Posterior vena cava (tissue), 2 donors: ENCODE data around the gene COLQ. TPM values are rescaled to one million over a fixed set of nuclear protein-coding genes. Genes with fewer than 3 reads are reported as not detected.
"Not testable (repeated sequence)": the region's sequence is repeated elsewhere in the genome, so short reads cannot be mapped to it uniquely, and the experiment has no call there.

ENCODE experiments used
- DNase-seq: peaks from one replicate; pipeline ENCODE4 v3.0.0-alpha.2; 2020; ENCODE audit warnings: low spot score
- intact Hi-C, 2 donors: fragments of 100-400 bp; cut with DNase I; formaldehyde crosslinking; loops; one replicate each; pipeline versions ENCODE4 v1.14.1 to v1.14.2; 2022 to 2023
- total RNA-seq, 2 donors: library from RNA; stranded (reverse); fragmentation: NEBNext Ultra II Directional; extraction: Animal tissue kit (Norgen Biotek cat#: 25700); gene quantifications; one replicate each; pipeline ENCODE4 v1.2.1, GENCODE V29; 2021
- donor health status: DM: yes; HTN: yes; CAD: no.
- donor health status: DM: yes; HTN: yes; CAD: no.

Gene COLQ
- total RNA-seq, 2 donors from 2014 or later: 2.2 to 2.8 TPM

DNA sequence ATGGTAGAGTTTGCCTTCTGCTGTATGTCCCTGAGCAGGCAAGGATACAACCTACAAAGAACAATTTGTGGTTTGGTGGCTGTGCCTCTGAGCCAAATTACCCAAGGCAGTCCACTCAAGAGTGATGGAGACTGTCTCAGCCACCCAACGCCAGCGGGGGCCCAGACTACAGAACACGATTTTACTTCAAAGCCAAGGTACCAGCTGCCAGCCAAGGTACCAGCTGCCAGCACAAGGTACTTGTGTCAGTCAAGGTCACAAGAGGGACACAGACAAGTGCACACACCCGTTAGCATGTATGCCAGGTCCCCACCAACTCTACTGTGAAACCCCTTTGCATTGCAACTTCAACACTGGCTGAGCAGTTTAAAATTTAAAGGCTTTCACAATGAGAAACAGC is 23.5 kb downstream of the COLQ start:
- intact Hi-C loops: no loop called here

DNA sequence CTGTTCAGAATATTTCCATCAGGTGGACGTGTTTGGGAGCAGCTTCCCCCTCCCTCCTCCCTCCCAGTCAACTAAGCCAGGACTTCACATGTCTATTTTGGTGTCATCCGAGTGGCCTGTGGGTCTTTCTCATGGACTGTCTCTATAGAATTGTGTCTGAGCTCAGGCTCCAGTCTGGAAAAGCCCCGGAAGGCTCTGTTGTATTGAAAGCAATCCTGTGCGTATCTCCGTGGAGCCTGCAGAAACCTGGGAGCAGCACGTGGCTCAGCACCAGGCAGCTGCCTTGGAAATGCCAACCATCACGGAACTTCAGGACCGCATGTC is 25.2 kb downstream of the COLQ start:
- intact Hi-C loops: no loop called here
- no peak for DNase-seq

More for the DNA sequence above, 23.5 kb downstream of the COLQ start:
- no peak for DNase-seq

- intact Hi-C loops: no loop called here
- DNase-seq: no peak
Observed at GRCh38 chr3:15495461-15496340, 25.8 kb downstream of the COLQ start.

GRCh38 chr3:15493436-15493835 is 28.1 kb downstream of the COLQ start:
- no peak for DNase-seq
- intact Hi-C loops: no loop called here

DNA sequence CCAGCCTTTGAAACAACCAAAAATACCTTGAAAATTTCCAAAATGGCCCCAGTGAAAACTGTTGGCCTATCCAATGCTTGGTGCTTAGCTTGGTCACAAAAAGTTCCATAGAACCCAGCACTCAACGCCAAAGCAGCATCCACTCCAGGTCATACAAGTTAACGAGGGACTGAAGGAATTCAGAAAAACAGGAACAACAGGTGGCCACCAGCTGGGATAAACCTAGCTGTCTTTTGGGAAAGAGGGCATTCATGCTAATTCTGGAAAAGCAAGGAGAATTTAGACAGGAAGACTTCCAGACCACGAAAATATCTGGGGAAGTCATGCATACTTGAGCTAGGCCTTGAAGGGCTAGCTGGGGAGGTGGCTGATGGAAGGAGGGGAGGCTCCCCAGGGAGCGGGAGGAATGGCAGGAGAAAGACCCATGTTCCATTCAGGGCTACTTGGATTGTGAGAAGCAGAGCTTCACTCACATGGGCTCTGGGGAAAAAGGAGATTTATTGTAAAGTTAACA is 28.6 kb downstream of the COLQ start:
- DNase-seq: no peak
- intact Hi-C loops: no loop called here

GRCh38 chr3:15491143-15491542 is 30.4 kb downstream of the COLQ start:
- no peak for DNase-seq
- intact Hi-C loops: no loop called here

- intact Hi-C loops: no loop called here
- DNase-seq: no peak
Observed at GRCh38 chr3:15490158-15490557, 31.3 kb downstream of the COLQ start.

- intact Hi-C loops: no loop called here
- DNase-seq: no peak
Observed at GRCh38 chr3:15488002-15488401, 33.5 kb downstream of the COLQ start.

- intact Hi-C loops: no loop called here
- no peak for DNase-seq
Observed at GRCh38 chr3:15486979-15487378, 34.5 kb downstream of the COLQ start.

DNA sequence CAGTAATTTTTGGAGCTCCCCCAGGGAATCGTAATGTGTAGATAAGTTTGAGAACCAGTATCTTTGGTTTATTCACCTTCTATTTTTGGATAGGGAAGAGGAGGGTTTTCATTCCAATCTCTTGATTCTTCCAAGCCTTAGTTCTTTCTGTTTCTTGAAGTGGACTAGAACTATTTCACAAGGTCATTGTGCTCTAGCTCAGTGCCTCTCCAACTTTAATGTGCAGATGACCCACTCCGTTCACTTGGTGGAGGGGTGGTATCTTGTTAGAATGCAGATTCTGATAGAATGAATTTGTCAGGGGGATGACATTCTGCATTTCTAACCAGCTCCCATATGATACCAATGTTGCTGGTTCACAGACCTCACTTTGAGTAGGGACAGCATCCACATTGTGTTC is 35.5 kb downstream of the COLQ start:
- intact Hi-C loops: no loop called here
- no peak for DNase-seq

GRCh38 chr3:15484551-15484950 is 37.0 kb downstream of the COLQ start:
- DNase-seq, intact Hi-C loops: not testable (repeated sequence)

GRCh38 chr3:15479400-15480224 is 41.9 kb downstream of the COLQ start:
- intact Hi-C loops: no loop called here
- no peak for DNase-seq

- intact Hi-C loops: no loop called here
- no peak for DNase-seq
Observed at GRCh38 chr3:15478640-15478979, 42.9 kb downstream of the COLQ start.

- no peak for DNase-seq
- intact Hi-C loops: no loop called here
Observed at GRCh38 chr3:15477951-15478639, 43.4 kb downstream of the COLQ start.

DNA sequence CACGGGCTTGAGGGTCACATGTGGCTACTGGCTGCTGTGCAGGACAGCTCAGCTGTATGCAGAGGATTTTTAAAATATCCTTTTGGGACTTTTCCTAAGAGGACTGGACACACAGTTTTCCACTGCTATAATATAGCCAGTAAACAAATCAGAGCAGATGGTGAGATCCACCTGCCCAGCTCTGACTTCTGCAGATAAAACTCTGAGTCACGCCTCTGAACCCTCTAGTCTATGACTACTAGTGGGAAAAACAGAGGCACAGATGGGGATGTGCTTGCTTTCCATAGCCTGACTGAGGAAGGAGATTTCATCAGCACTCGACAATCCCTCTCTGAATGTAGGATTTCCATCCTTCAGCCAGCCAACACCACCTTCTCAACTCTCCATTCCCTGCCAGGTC is 45.1 kb downstream of the COLQ start:
- DNase-seq: no peak
- intact Hi-C loops: no loop called here

GRCh38 chr3:15475161-15475560 is 46.3 kb downstream of the COLQ start:
- no peak for DNase-seq
- intact Hi-C loops: no loop called here

- no peak for DNase-seq
- intact Hi-C loops: no loop called here
Observed at GRCh38 chr3:15471861-15472260, 49.6 kb downstream of the COLQ start.

DNA sequence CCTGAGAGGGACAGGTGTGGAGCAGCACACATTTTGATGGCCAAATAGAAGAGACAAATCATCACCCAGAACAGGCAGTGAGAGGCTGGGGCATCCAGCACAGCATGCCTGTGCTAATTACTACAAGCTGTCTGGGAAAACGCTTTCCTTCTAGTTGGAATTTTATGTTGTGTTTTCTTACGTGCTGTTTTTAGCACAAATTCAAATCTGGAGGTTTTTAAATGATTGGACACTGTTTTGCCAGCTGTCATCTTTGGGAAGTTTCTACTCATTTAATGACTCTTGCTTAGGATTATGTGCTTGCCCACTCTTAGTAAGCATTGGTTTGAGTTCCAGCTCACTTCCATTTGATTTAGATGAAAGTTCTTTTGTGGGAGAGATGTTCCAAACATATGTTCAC is 50.7 kb downstream of the COLQ start:
- intact Hi-C loops: no loop called here
- no peak for DNase-seq

DNA sequence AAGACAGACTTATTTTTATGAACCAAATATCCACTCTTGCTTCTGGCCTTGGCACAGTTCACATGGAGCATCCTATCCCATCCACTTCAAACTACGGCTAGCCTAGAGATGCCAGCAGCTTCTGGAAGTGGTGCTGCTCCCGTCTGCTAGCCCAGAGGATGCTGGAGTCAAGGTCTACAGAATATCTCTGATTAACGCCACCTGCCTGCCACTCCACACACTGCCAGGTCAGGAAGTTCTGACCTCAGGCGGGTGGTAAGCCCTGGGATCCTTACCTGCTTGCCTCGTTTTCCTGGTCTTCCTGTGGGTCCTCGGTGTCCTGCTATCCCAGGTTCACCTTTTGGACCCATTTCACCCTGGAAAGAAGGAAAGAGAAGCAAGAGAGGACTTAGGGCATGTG is 51.2 kb downstream of the COLQ start:
- intact Hi-C loops: no loop called here
- DNase-seq: no peak
